HT1080 (cell line): ENCODE measurements around the gene TMEM231. TPM values are rescaled to one million over a fixed set of nuclear protein-coding genes. Genes with fewer than 3 reads are reported as not detected.
"Not testable (repeated sequence)": the region's sequence is repeated elsewhere in the genome, so short reads cannot be mapped to it uniquely, and the experiment has no call there.

Source experiments
- DNase-seq: peaks from one replicate; pipeline ENCODE4 v3.0.0-alpha.2; 2015; ENCODE audit warnings: low read depth
- total RNA-seq: library from RNA; depleted of rRNA; stranded (reverse); fragments of >200 nt; shearing (Covaris generic); gene quantifications from 2 replicates; pipeline ENCODE4 v1.2.3, GENCODE V29; 2014

TMEM231 gene
- total RNA-seq, 1 experiment from 2014 or later: 10.7 TPM

GRCh38 chr16:75567911-75568310, 11.9 kb upstream of the TMEM231 start:
- no peak for DNase-seq

GRCh38 chr16:75566758-75567255, 10.8 kb upstream of the TMEM231 start:
- peak; percentile 2 for DNase-seq

- peak; percentile 61 for DNase-seq
Observed at GRCh38 chr16:75566040-75566757, 10.1 kb upstream of the TMEM231 start, which contains the start of gene GABARAPL2. TSS of gene GABARAPL2 (plus strand) at chr16:75566379. CDS start at chr16:75566487, 108 bp downstream.

- DNase-seq: no peak
Observed at GRCh38 chr16:75565640-75566039, 9.6 kb upstream of the TMEM231 start.

- peak; percentile 40 for DNase-seq
Observed at GRCh38 chr16:75559564-75560372, 3.7 kb upstream of the TMEM231 start.

GRCh38 chr16:75558846-75559401, 2.9 kb upstream of the TMEM231 start:
- DNase-seq: no peak

GRCh38 chr16:75556431-75556950, 439 bp upstream of the TMEM231 start:
- DNase-seq: no peak

GRCh38 chr16:75555213-75555706, 792 bp downstream of the TMEM231 start:
- peak; percentile 89 for DNase-seq

- no peak for DNase-seq
Observed at GRCh38 chr16:75552951-75553350, 3.1 kb downstream of the TMEM231 start.

- peak; percentile 69 for DNase-seq
Observed at GRCh38 chr16:75550211-75550662, 5.8 kb downstream of the TMEM231 start.

GRCh38 chr16:75548456-75548855, 7.6 kb downstream of the TMEM231 start:
- DNase-seq: not testable (repeated sequence)

- DNase-seq: no peak
Observed at GRCh38 chr16:75546293-75546692, 9.8 kb downstream of the TMEM231 start.

- DNase-seq: not testable (repeated sequence)
Observed at GRCh38 chr16:75545879-75546278, 10.2 kb downstream of the TMEM231 start.

GRCh38 chr16:75542462-75542861, 13.6 kb downstream of the TMEM231 start:
- not testable (repeated sequence) for DNase-seq

GRCh38 chr16:75541236-75541635, 14.8 kb downstream of the TMEM231 start:
- DNase-seq: no peak

- not testable (repeated sequence) for DNase-seq
Observed at GRCh38 chr16:75538882-75539565, 17.0 kb downstream of the TMEM231 start.

GRCh38 chr16:75537776-75538175, 18.3 kb downstream of the TMEM231 start:
- DNase-seq: no peak

- DNase-seq: no peak
Observed at GRCh38 chr16:75535901-75536300, 20.2 kb downstream of the TMEM231 start, which contains the start of gene CHST5. TSS of gene CHST5 (minus strand) at chr16:75536108. CDS start at chr16:75530384, 5,724 bp downstream.

- DNase-seq: no peak
Observed at GRCh38 chr16:75535211-75535843, 20.7 kb downstream of the TMEM231 start.

- no peak for DNase-seq
Observed at GRCh38 chr16:75534560-75535205, 21.4 kb downstream of the TMEM231 start.
